Cardiac muscle cell (in vitro differentiated cells and primary cell): ENCODE measurements around the gene YAP1. TPM values are rescaled to one million over a fixed set of nuclear protein-coding genes. Genes with fewer than 3 reads are reported as not detected.

Source experiments
- DNase-seq, 2 donors: peaks; one replicate each; pipeline versions ENCODE4 v3.0.0 to v3.0.0-alpha.2; 2010 to 2017; ENCODE audit warnings: low read depth in 1 of 2, low spot score in 1 of 2
- H3K27ac ChIP-seq: fragments of 200-600 bp; sonication (generic); 2 replicates; pipeline ENCODE4 v1.5.1; 2016
- H3K27me3 ChIP-seq: fragments of 200-600 bp; sonication (generic); 2 replicates; pipeline ENCODE4 v1.6.0; 2016; ENCODE audit warnings: control low read depth
- H3K36me3 ChIP-seq: fragments of 200-600 bp; sonication (generic); 2 replicates; pipeline ENCODE4 v1.5.1; 2016; ENCODE audit warnings: control low read depth
- H3K4me1 ChIP-seq: fragments of 200-600 bp; sonication (generic); 2 replicates; pipeline ENCODE4 v1.8.1; 2017; ENCODE audit warnings: low read depth, mild to moderate bottlenecking, mixed run types
- H3K4me3 ChIP-seq: fragments of 200-600 bp; sonication (generic); 2 replicates; pipeline ENCODE4 v1.5.1; 2016; ENCODE audit warnings: mild to moderate bottlenecking
- H3K9me3 ChIP-seq: fragments of 200-600 bp; sonication (generic); 2 replicates; pipeline ENCODE4 v1.5.1; 2017; ENCODE audit warnings: low read depth, mild to moderate bottlenecking, control low read depth
- CTCF ChIP-seq: IDR thresholded peaks from 2 replicates; pipeline ENCODE4 v1.5.1; 2012; ENCODE audit warnings: low read depth, mild to moderate bottlenecking, low read length
- polyA plus RNA-seq: library from polyadenylated mRNA; unstranded; fragments of >200 nt; fragmentation: Nextera tagmentation; extraction: Ambion mirVana; gene quantifications from 2 replicates; pipeline ENCODE4 v1.2.1, GENCODE V29; 2016
- total RNA-seq: library from RNA; depleted of rRNA; stranded (reverse); fragments of >200 nt; gene quantifications from 2 replicates; pipeline ENCODE4 v1.2.3, GENCODE V29; 2016

The YAP1 gene
- total and polyA plus RNA-seq, 2 experiments from 2014 or later: 40.8 to 277 TPM

- Histone ChIP-seq H3K36me3 (no peaks in the 10 kb centered on the region), H3K4me1 (peaks cover 5% of the 10 kb centered on the region), H3K4me3 (no peak overlapping the region), H3K27me3 (no peaks in the 10 kb centered on the region), H3K9me3 (no peaks in the 10 kb centered on the region), H3K27ac (no peak overlapping the region)
- no peak for DNase-seq
- no peak for TF ChIP-seq CTCF
These were observed 159.7 kb downstream of the YAP1 start for GRCh38 chr11:102269927-102270326.

GRCh38 chr11:102272047-102272824, 162.0 kb downstream of the YAP1 start:
- DNase-seq: no peak
- Histone ChIP-seq H3K27me3 (no peaks in the 10 kb centered on the region), H3K4me1 (peaks cover 27% of the 10 kb centered on the region), H3K36me3 (no peaks in the 10 kb centered on the region), H3K4me3 (no peak overlapping the region), H3K27ac (no peak overlapping the region), H3K9me3 (no peaks in the 10 kb centered on the region)
- TF ChIP-seq CTCF: no peak

GRCh38 chr11:102274628-102275027, 164.4 kb downstream of the YAP1 start:
- H3K4me1 ChIP-seq: peaks cover 30% of the 10 kb centered on the region
- H3K4me3 ChIP-seq: no peak overlapping the region
- no peak for TF ChIP-seq CTCF
- H3K36me3 ChIP-seq: no peaks in the 10 kb centered on the region
- no peaks in the 10 kb centered on the region for H3K27me3 ChIP-seq
- H3K9me3 ChIP-seq: no peaks in the 10 kb centered on the region
- H3K27ac ChIP-seq: no peak overlapping the region
- DNase-seq: no peak

- peaks cover 41% of the 10 kb centered on the region for H3K4me1 ChIP-seq
- H3K27ac ChIP-seq: peak overlapping the region; percentile 71
- H3K9me3 ChIP-seq: no peaks in the 10 kb centered on the region
- DNase-seq: peak in 1 of 2 donors; percentile 53
- no peaks in the 10 kb centered on the region for H3K27me3 ChIP-seq
- H3K4me3 ChIP-seq: no peak overlapping the region
- no peaks in the 10 kb centered on the region for H3K36me3 ChIP-seq
- no peak for TF ChIP-seq CTCF
These were observed 166.1 kb downstream of the YAP1 start for GRCh38 chr11:102276362-102276761.

GRCh38 chr11:102276783-102277182, 166.5 kb downstream of the YAP1 start:
- H3K9me3 ChIP-seq: no peaks in the 10 kb centered on the region
- H3K27me3 ChIP-seq: no peaks in the 10 kb centered on the region
- peak overlapping the region; percentile 71 for H3K27ac ChIP-seq
- no peaks in the 10 kb centered on the region for H3K36me3 ChIP-seq
- peak; percentile 38 to 63 for DNase-seq
- TF ChIP-seq CTCF: no peak
- peaks cover 41% of the 10 kb centered on the region for H3K4me1 ChIP-seq
- H3K4me3 ChIP-seq: no peak overlapping the region
